Measurements from ENCODE around the gene FAIM2.

FAIM2 gene

DNA sequence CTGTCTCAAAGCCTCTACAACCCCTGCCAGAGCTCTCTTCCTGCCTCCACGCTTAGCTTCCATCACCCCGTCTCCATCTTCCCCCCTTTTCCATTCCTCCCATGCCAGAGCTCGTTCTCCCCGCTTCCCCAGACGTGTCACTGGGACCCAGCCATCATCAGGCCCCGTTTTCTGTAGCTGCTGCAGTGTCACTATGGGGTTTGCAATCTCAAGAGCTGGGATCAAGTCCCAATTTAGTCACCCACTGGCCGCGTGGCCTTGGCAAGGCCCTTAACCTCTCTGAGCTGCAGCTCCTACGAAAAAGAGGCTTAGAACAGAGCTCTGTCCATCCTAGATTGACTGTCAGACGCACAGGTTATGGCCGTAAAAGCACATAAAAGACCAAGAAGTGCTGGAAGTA lies 901 bp upstream of the FAIM2 start:
- H3K27ac ChIP-seq: no peak overlapping the region
- TF ChIP-seq, protein P1, sequence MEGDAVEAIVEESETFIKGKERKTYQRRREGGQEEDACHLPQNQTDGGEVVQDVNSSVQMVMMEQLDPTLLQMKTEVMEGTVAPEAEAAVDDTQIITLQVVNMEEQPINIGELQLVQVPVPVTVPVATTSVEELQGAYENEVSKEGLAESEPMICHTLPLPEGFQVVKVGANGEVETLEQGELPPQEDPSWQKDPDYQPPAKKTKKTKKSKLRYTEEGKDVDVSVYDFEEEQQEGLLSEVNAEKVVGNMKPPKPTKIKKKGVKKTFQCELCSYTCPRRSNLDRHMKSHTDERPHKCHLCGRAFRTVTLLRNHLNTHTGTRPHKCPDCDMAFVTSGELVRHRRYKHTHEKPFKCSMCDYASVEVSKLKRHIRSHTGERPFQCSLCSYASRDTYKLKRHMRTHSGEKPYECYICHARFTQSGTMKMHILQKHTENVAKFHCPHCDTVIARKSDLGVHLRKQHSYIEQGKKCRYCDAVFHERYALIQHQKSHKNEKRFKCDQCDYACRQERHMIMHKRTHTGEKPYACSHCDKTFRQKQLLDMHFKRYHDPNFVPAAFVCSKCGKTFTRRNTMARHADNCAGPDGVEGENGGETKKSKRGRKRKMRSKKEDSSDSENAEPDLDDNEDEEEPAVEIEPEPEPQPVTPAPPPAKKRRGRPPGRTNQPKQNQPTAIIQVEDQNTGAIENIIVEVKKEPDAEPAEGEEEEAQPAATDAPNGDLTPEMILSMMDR (conservative IDR thresholded peaks at IDR 0.05): no peak

DNA sequence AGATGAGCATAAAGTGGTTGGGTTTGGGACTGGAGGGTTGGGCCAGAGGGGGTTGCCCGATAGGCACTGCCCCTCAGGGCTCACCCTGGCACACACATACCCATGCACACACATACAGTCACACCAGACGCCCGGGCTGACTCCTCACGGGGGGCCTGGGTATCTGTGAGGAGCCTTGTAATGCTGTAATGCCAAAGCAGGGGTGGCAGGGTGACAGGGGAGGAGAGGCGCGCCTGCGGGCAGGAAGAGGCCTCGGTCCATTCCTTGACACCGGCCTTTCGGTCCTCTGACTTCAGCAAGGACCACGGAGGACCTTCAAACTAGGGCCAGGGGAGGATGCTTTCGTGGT lies 375 bp downstream of the FAIM2 start:
- no peak overlapping the region for H3K27ac ChIP-seq
- TF ChIP-seq, protein P1 (conservative IDR thresholded peaks at IDR 0.05): no peak

DNA sequence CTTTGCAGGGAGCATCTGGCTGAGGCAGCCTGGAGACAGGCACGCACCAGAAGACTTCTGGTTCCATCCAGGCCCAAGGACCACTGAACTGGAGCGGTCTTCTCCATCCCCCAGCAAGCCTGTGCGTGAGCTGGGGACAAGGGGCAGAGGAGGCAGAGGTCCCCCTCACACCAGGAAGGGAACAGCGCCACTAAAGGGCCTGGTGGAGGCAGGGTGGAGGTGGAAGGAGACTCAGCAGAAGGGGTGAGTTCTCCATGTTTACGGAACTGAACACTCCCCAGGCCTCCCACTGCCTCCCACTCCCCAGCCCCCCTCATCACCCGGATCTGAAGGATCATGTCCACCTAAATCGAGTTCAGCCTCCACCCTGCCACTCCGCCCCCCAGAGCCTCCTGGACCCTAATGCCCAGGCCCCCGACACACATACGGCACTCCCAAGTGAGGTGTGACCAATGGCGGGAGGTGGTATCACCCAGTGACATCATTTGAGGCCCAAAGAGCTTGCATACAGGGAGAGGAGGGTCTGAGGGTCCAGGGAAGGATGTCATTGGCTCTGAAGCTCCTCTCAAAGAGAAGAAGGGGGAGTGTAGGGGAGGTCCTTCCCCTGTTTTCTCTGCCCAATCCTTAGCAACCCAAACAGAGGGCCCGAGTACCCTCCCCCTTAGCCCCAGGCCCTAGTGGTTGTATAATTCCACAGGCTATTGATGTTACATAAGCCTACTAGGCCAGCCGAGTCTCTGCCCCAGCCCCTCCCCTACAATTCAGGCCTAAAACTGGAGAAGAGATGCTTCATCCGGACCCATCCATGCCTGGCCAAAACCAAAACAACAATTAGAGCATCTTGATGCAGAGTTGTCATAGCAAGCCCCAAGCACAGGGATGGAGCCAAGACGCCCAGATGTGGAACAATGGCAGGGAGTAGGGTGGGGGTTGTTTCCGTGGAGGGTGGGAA lies 1.0 kb downstream of the FAIM2 start:
- TF ChIP-seq, protein P1 (conservative IDR thresholded peaks at IDR 0.05): no peak

DNA sequence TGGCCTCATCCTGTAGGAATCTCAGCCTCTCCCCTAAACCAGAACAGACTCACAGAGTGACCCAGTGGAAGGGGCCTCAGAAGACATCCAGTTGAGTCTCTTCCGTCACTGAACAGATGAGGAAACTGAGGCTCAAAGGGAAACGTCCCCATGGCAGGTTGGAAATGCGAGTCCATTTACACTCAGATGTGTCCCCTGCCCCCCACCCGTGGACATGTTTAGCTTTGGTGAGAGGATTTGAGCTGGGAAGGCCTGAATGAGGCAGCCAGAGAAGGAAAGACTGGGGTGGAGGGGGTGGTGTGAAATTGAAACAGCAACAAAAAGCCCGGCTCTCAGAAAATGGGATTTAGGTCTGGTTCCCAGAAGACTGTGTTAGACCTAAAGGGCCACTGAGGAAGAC lies 1.7 kb downstream of the FAIM2 start:
- H3K27ac ChIP-seq: no peak overlapping the region
- TF ChIP-seq, protein P1 (conservative IDR thresholded peaks at IDR 0.05): no peak

More for the DNA sequence above, 1.0 kb downstream of the FAIM2 start:
- H3K27ac ChIP-seq: no peak overlapping the region

DNA sequence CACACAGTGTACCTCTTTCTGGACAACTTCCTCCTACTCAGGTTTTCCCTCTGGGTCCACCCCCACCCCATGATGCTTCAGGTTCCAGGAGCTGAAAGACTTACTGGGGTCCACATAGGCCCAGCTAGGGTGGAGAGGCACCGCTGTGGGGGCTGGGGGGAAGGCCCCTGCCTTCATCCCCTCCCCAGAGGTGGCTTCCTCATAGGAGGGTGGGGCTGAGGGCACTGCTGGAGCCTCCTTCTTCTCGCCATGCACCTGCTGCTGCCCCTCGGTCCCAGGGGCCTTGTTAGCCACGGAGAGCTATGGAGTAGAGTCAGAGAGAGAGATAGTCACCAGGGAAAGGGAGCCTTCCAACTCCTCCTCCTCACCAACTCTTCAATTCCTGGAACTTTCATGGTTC lies 2.7 kb downstream of the FAIM2 start:
- H3K27ac ChIP-seq: no peak overlapping the region
- TF ChIP-seq, protein P1 (conservative IDR thresholded peaks at IDR 0.05): no peak

DNA sequence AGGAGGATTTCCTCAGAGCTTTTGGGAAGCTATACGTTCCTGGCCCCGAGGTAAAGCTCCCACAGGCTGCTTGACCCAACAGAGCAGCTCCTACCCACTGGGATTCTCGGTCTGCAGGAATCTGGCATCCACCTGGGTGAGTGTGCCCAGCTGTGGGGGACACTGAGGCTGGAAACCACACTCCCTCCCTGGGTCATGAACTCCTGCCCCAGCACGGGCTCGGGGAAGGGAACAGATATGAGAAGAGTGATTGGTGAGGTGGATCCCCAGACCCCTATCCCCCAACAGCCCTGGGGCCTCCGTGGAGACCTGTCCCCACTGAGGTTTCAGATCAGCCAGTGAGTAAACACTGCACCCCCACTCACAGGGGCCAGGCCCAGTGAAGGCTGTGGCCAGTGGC lies 3.3 kb downstream of the FAIM2 start:
- H3K27ac ChIP-seq: no peak overlapping the region
- TF ChIP-seq, protein P1 (conservative IDR thresholded peaks at IDR 0.05): no peak

DNA sequence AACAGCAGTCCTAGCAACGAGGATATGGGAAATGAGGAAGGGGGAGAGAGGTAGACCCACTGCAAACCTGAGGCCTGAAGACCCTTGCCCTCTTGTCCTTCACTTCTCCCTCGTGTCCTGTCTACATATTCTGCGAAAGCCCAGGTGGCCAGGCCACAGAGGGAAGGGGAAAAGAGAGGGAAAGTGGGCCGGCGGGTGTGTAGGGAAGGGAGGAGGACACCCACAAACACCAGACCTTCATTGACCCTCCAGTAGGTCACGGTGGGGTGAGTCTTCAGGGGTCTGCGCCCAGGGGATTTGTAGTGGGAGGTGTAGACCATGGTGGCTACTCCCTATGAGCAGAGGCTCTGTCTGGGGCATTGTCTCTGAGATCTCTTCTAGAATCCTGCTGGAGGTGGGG lies 3.8 kb downstream of the FAIM2 start:
- no peak overlapping the region for H3K27ac ChIP-seq
- TF ChIP-seq, protein P1 (conservative IDR thresholded peaks at IDR 0.05): no peak
